Hepatocyte (in vitro differentiated cells): Measurements from ENCODE around the gene NUDT12.

ENCODE experiments used
- CTCF ChIP-seq: fragments of 200-600 bp; sonication (generic); IDR thresholded peaks from 2 replicates; pipeline ENCODE4 v1.5.1; 2016; ENCODE audit warnings: antibody characterized with exemption, mild to moderate bottlenecking; ENCODE audit not compliant: poor library complexity
- EZH2 ChIP-seq: fragments of 200-600 bp; sonication (generic); IDR thresholded peaks from 2 replicates; pipeline ENCODE4 v1.6.1; 2016; ENCODE audit warnings: antibody characterized with exemption, mild to moderate bottlenecking, borderline replicate concordance

DNA sequence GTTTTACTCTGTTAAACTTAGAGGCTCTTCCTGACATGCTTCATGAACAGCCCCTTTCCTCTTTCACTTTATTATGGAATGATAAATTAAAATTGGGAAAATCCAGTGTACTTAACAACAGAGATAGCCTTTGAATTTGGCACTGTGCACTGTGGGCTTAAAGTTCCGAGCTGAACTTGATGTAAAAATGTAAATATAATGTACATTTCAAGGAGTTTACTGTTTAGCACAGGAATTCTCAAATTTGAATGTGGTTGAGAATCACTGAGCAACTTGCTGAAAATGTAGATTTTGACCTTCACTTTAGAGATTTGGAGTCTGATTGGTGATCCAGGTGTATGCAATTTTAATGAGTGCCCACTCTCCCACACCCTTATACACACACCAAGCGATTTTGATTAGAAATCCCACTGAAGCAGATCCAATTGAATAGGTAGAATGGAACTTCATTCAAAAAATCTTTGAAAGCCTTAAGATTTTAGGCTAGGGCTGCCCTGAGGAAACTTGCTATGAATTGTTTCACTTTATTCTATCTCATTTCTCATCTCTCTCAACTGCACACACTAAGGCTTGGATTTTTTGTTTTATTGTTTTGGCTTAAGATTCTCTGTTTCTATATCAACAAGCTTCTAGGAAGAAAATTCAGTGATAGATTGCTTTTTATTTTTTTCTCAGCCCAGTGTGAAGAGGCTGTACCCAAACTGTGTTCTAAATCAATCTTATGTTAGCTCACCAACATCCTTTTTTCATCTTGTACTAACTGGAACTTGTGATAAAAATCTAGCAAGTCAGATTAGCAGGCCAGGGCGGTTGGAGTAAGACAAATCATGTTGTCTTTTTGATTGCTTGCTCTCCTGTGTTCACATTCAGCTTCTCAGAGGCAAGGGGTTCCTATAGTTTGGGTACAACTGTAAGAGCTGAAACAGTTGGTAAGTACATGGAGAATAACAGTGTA lies 22.9 kb downstream of the NUDT12 start:
- no peak for TF ChIP-seq CTCF
- no peak for TF ChIP-seq EZH2
